Colon (tissue), 2 donors: ENCODE results near the gene ATP6V1G3.
"Not testable (repeated sequence)": the region's sequence is repeated elsewhere in the genome, so short reads cannot be mapped to it uniquely, and the experiment has no call there.

Experiments used
- FAIRE-seq: peaks from 2 replicates; lab custom pipeline; 2012; peaks lifted over from hg19 to GRCh38; lab: Jason Lieb, UNC
- donor health status: control.
- donor health status: control.

The ATP6V1G3 gene

GRCh38 chr1:198542632-198543031 lies 2.2 kb upstream of the ATP6V1G3 start:
- FAIRE-seq, result no peak

- FAIRE-seq, result no peak
Measured at GRCh38 chr1:198541737-198542136, 1.3 kb upstream of the ATP6V1G3 start.

GRCh38 chr1:198538579-198539364 lies 1.7 kb downstream of the ATP6V1G3 start:
- FAIRE-seq, result no peak

- FAIRE-seq, result no peak
Measured at GRCh38 chr1:198535631-198536030, 4.8 kb downstream of the ATP6V1G3 start.

- peak; percentile 51 for FAIRE-seq
Measured at GRCh38 chr1:198534548-198535418, 5.7 kb downstream of the ATP6V1G3 start.

GRCh38 chr1:198531891-198532290 lies 8.6 kb downstream of the ATP6V1G3 start:
- FAIRE-seq, result no peak

- no peak for FAIRE-seq
Measured at GRCh38 chr1:198530953-198531352, 9.5 kb downstream of the ATP6V1G3 start.

GRCh38 chr1:198529414-198529813 lies 11.1 kb downstream of the ATP6V1G3 start:
- FAIRE-seq, result no peak

- no peak for FAIRE-seq
Measured at GRCh38 chr1:198528364-198528763, 12.1 kb downstream of the ATP6V1G3 start.

GRCh38 chr1:198524556-198524955 lies 15.9 kb downstream of the ATP6V1G3 start:
- FAIRE-seq, result no peak

GRCh38 chr1:198524127-198524526 lies 16.4 kb downstream of the ATP6V1G3 start:
- not testable (repeated sequence) for FAIRE-seq

GRCh38 chr1:198523182-198523950 lies 17.1 kb downstream of the ATP6V1G3 start:
- FAIRE-seq, result no peak

- FAIRE-seq, result no peak
Measured at GRCh38 chr1:198520524-198521254, 19.8 kb downstream of the ATP6V1G3 start.

- no peak for FAIRE-seq
Measured at GRCh38 chr1:198519639-198520501, 20.6 kb downstream of the ATP6V1G3 start.

GRCh38 chr1:198517623-198518199 lies 22.8 kb downstream of the ATP6V1G3 start:
- no peak for FAIRE-seq

GRCh38 chr1:198500096-198500495 lies 40.4 kb downstream of the ATP6V1G3 start:
- no peak for FAIRE-seq

GRCh38 chr1:198499588-198499987 lies 40.9 kb downstream of the ATP6V1G3 start:
- FAIRE-seq, result no peak

- no peak for FAIRE-seq
Measured at GRCh38 chr1:198498881-198499280, 41.6 kb downstream of the ATP6V1G3 start.

GRCh38 chr1:198498103-198498385 lies 42.4 kb downstream of the ATP6V1G3 start:
- no peak for FAIRE-seq

GRCh38 chr1:198497326-198498102 lies 43.0 kb downstream of the ATP6V1G3 start:
- FAIRE-seq, result no peak
